ENCODE results near the gene PRDM16. TPM values are rescaled to one million over a fixed set of nuclear protein-coding genes. Genes with fewer than 3 reads are reported as not detected.
A peak's percentile ranks its signal among the peaks of the same experiment; 100 is the strongest.

Gene PRDM16
- total and polyA plus RNA-seq, 2 of the 13 experiments (the other 11 are each of a cell fraction or from before 2014, with no cell fraction given): 0.15 to 0.81 TPM

- TF ChIP-seq ZNF577 (CRISPR knock-in tag; IDR thresholded peaks at IDR 0.05; ENCODE audit: borderline replicate concordance, low read depth) (no peak), ZNF597 (CRISPR knock-in tag; IDR thresholded peaks at IDR 0.05) (no peak), SRSF4 (IDR thresholded peaks at IDR 0.05; ENCODE audit: low read depth, low read length, poor library complexity, severe bottlenecking) (no peak), ZHX2 (IDR thresholded peaks at IDR 0.05; ENCODE audit: low read depth) (no peak), ZHX2 (CRISPR knock-in tag; IDR thresholded peaks at IDR 0.05; ENCODE audit: borderline replicate concordance) (no peak), ZBTB34 (CRISPR knock-in tag; IDR thresholded peaks at IDR 0.05) (no peak), ATM (IDR thresholded peaks at IDR 0.05; ENCODE audit: borderline replicate concordance) (no peak)
- TF ChIP-seq, protein P1, sequence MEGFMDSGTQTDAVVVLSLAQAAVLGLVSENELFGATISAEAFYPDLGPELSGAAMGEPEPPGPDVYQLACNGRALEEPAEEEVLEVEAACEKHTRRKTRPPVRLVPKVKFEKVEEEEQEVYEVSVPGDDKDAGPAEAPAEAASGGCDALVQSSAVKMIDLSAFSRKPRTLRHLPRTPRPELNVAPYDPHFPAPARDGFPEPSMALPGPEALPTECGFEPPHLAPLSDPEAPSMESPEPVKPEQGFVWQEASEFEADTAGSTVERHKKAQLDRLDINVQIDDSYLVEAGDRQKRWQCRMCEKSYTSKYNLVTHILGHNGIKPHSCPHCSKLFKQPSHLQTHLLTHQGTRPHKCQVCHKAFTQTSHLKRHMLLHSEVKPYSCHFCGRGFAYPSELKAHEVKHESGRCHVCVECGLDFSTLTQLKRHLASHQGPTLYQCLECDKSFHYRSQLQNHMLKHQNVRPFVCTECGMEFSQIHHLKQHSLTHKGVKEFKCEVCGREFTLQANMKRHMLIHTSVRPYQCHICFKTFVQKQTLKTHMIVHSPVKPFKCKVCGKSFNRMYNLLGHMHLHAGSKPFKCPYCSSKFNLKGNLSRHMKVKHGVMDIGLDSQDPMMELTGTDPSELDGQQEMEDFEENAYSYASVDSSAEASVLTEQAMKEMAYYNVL (CRISPR knock-in tag; IDR thresholded peaks at IDR 0.05; ENCODE audit: borderline replicate concordance): peak; percentile 49; the same call in 1 of the 2 replicates
- TF ChIP-seq, protein P2, sequence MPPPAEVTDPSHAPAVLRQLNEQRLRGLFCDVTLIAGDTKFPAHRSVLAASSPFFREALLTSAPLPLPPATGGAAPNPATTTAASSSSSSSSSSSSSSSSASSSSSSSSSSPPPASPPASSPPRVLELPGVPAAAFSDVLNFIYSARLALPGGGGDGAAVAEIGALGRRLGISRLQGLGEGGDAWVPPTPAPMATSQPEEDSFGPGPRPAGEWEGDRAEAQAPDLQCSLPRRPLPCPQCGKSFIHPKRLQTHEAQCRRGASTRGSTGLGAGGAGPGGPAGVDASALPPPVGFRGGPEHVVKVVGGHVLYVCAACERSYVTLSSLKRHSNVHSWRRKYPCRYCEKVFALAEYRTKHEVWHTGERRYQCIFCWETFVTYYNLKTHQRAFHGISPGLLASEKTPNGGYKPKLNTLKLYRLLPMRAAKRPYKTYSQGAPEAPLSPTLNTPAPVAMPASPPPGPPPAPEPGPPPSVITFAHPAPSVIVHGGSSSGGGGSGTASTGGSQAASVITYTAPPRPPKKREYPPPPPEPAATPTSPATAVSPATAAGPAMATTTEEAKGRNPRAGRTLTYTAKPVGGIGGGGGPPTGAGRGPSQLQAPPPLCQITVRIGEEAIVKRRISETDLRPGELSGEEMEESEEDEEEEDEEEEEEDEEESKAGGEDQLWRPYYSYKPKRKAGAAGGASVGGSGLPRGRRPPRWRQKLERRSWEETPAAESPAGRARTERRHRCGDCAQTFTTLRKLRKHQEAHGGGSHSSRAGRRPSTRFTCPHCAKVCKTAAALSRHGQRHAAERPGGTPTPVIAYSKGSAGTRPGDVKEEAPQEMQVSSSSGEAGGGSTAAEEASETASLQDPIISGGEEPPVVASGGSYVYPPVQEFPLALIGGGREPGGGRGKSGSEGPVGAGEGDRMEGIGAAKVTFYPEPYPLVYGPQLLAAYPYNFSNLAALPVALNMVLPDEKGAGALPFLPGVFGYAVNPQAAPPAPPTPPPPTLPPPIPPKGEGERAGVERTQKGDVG (CRISPR knock-in tag; IDR thresholded peaks at IDR 0.05; ENCODE audit: borderline replicate concordance): 0 out of 2 replicates have a peak, but pooled peaks have one; percentile 29
- TF ChIP-seq, protein P3, sequence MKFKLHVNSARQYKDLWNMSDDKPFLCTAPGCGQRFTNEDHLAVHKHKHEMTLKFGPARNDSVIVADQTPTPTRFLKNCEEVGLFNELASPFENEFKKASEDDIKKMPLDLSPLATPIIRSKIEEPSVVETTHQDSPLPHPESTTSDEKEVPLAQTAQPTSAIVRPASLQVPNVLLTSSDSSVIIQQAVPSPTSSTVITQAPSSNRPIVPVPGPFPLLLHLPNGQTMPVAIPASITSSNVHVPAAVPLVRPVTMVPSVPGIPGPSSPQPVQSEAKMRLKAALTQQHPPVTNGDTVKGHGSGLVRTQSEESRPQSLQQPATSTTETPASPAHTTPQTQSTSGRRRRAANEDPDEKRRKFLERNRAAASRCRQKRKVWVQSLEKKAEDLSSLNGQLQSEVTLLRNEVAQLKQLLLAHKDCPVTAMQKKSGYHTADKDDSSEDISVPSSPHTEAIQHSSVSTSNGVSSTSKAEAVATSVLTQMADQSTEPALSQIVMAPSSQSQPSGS (CRISPR knock-in tag; IDR thresholded peaks at IDR 0.05): no peak
Observed at GRCh38 chr1:3249631-3250501, 180.9 kb downstream of the PRDM16 start (continued).
